ENCODE measurements around the gene NTNG1. TPM values are rescaled to one million over a fixed set of nuclear protein-coding genes. Genes with fewer than 3 reads are reported as not detected.

NTNG1 gene
- total RNA-seq, 1 experiment from 2014 or later = not detected

GRCh38 chr1:107450899-107451664 lies 310.2 kb downstream of the NTNG1 start:
- no peaks in the 10 kb centered on the region for H4K20me1 ChIP-seq (ENCODE audit: insufficient read depth, low read depth, low read length)
- no peak for DNase-seq
- H3K36me3 ChIP-seq (ENCODE audit: insufficient read depth, low read length) = no peaks in the 10 kb centered on the region
- H3K4me2 ChIP-seq (ENCODE audit: low read depth, low read length, poor library complexity, severe bottlenecking) = peak overlapping the region; percentile 13
- no peak overlapping the region for H3K27ac ChIP-seq (ENCODE audit: low read length)
- H3K9me2 ChIP-seq (replicated peaks; ENCODE audit: insufficient read depth, low read length) = no peaks in the 10 kb centered on the region
- no peaks in the 10 kb centered on the region for H3K79me2 ChIP-seq (ENCODE audit: low read length)
- H3K4me3 ChIP-seq (ENCODE audit: low read length) = no peak overlapping the region
- no peaks in the 10 kb centered on the region for H3K27me3 ChIP-seq (ENCODE audit: low read length)
- no peak overlapping the region for H3K9ac ChIP-seq (ENCODE audit: low read length)
- peaks cover 13% of the 10 kb centered on the region for H3K4me1 ChIP-seq (ENCODE audit: low read length)
- H2AFZ ChIP-seq (ENCODE audit: low read length) = no peak overlapping the region
- H3K9me3 ChIP-seq (ENCODE audit: low read length) = no peaks in the 10 kb centered on the region

GRCh38 chr1:107451715-107452114 lies 310.9 kb downstream of the NTNG1 start:
- H3K9ac ChIP-seq (ENCODE audit: low read length) = no peak overlapping the region
- peaks cover 13% of the 10 kb centered on the region for H3K4me1 ChIP-seq (ENCODE audit: low read length)
- no peaks in the 10 kb centered on the region for H3K9me2 ChIP-seq (replicated peaks; ENCODE audit: insufficient read depth, low read length)
- DNase-seq = no peak
- H3K36me3 ChIP-seq (ENCODE audit: insufficient read depth, low read length) = no peaks in the 10 kb centered on the region
- no peak overlapping the region for H3K4me2 ChIP-seq (ENCODE audit: low read depth, low read length, poor library complexity, severe bottlenecking)
- no peaks in the 10 kb centered on the region for H3K27me3 ChIP-seq (ENCODE audit: low read length)
- H4K20me1 ChIP-seq (ENCODE audit: insufficient read depth, low read depth, low read length) = no peaks in the 10 kb centered on the region
- H2AFZ ChIP-seq (ENCODE audit: low read length) = no peak overlapping the region
- H3K79me2 ChIP-seq (ENCODE audit: low read length) = no peaks in the 10 kb centered on the region
- no peaks in the 10 kb centered on the region for H3K9me3 ChIP-seq (ENCODE audit: low read length)
- H3K27ac ChIP-seq (ENCODE audit: low read length) = no peak overlapping the region
- no peak overlapping the region for H3K4me3 ChIP-seq (ENCODE audit: low read length)

GRCh38 chr1:107454791-107455190 lies 314.0 kb downstream of the NTNG1 start:
- Histone ChIP-seq H3K9ac (ENCODE audit: low read length) (no peak overlapping the region), H3K27ac (ENCODE audit: low read length) (no peak overlapping the region), H4K20me1 (ENCODE audit: insufficient read depth, low read depth, low read length) (no peaks in the 10 kb centered on the region), H3K9me3 (ENCODE audit: low read length) (no peaks in the 10 kb centered on the region), H3K4me2 (ENCODE audit: low read depth, low read length, poor library complexity, severe bottlenecking) (no peak overlapping the region), H3K9me2 (replicated peaks; ENCODE audit: insufficient read depth, low read length) (no peaks in the 10 kb centered on the region), H3K4me1 (ENCODE audit: low read length) (peaks cover 13% of the 10 kb centered on the region), H3K36me3 (ENCODE audit: insufficient read depth, low read length) (no peaks in the 10 kb centered on the region), H3K27me3 (ENCODE audit: low read length) (no peaks in the 10 kb centered on the region), H3K79me2 (ENCODE audit: low read length) (no peaks in the 10 kb centered on the region), H2AFZ (ENCODE audit: low read length) (no peak overlapping the region), H3K4me3 (ENCODE audit: low read length) (no peak overlapping the region)
- no peak for DNase-seq

GRCh38 chr1:107457989-107458388 lies 317.1 kb downstream of the NTNG1 start:
- H3K27ac ChIP-seq (ENCODE audit: low read length) = no peak overlapping the region
- no peaks in the 10 kb centered on the region for H3K4me1 ChIP-seq (ENCODE audit: low read length)
- no peaks in the 10 kb centered on the region for H3K9me2 ChIP-seq (replicated peaks; ENCODE audit: insufficient read depth, low read length)
- H2AFZ ChIP-seq (ENCODE audit: low read length) = no peak overlapping the region
- no peaks in the 10 kb centered on the region for H3K79me2 ChIP-seq (ENCODE audit: low read length)
- no peaks in the 10 kb centered on the region for H3K36me3 ChIP-seq (ENCODE audit: insufficient read depth, low read length)
- no peaks in the 10 kb centered on the region for H3K27me3 ChIP-seq (ENCODE audit: low read length)
- H3K4me2 ChIP-seq (ENCODE audit: low read depth, low read length, poor library complexity, severe bottlenecking) = no peak overlapping the region
- no peak overlapping the region for H3K9ac ChIP-seq (ENCODE audit: low read length)
- no peak for DNase-seq
- no peaks in the 10 kb centered on the region for H3K9me3 ChIP-seq (ENCODE audit: low read length)
- H3K4me3 ChIP-seq (ENCODE audit: low read length) = no peak overlapping the region
- no peaks in the 10 kb centered on the region for H4K20me1 ChIP-seq (ENCODE audit: insufficient read depth, low read depth, low read length)

- H3K4me2 ChIP-seq (ENCODE audit: low read depth, low read length, poor library complexity, severe bottlenecking) = no peak overlapping the region
- no peaks in the 10 kb centered on the region for H3K9me3 ChIP-seq (ENCODE audit: low read length)
- DNase-seq = no peak
- H3K4me3 ChIP-seq (ENCODE audit: low read length) = no peak overlapping the region
- H3K4me1 ChIP-seq (ENCODE audit: low read length) = no peaks in the 10 kb centered on the region
- no peaks in the 10 kb centered on the region for H3K79me2 ChIP-seq (ENCODE audit: low read length)
- no peak overlapping the region for H2AFZ ChIP-seq (ENCODE audit: low read length)
- no peaks in the 10 kb centered on the region for H4K20me1 ChIP-seq (ENCODE audit: insufficient read depth, low read depth, low read length)
- H3K27ac ChIP-seq (ENCODE audit: low read length) = no peak overlapping the region
- no peaks in the 10 kb centered on the region for H3K27me3 ChIP-seq (ENCODE audit: low read length)
- no peak overlapping the region for H3K9ac ChIP-seq (ENCODE audit: low read length)
- H3K9me2 ChIP-seq (replicated peaks; ENCODE audit: insufficient read depth, low read length) = no peaks in the 10 kb centered on the region
- no peaks in the 10 kb centered on the region for H3K36me3 ChIP-seq (ENCODE audit: insufficient read depth, low read length)
Observed at GRCh38 chr1:107459204-107459904, 318.5 kb downstream of the NTNG1 start.

- Histone ChIP-seq H3K27me3 (ENCODE audit: low read length) (no peaks in the 10 kb centered on the region), H2AFZ (ENCODE audit: low read length) (no peak overlapping the region), H3K9ac (ENCODE audit: low read length) (no peak overlapping the region), H3K4me2 (ENCODE audit: low read depth, low read length, poor library complexity, severe bottlenecking) (no peak overlapping the region), H3K4me3 (ENCODE audit: low read length) (no peak overlapping the region), H3K27ac (ENCODE audit: low read length) (no peak overlapping the region), H3K79me2 (ENCODE audit: low read length) (no peaks in the 10 kb centered on the region), H3K9me2 (replicated peaks; ENCODE audit: insufficient read depth, low read length) (no peaks in the 10 kb centered on the region), H4K20me1 (ENCODE audit: insufficient read depth, low read depth, low read length) (no peaks in the 10 kb centered on the region), H3K4me1 (ENCODE audit: low read length) (no peaks in the 10 kb centered on the region), H3K9me3 (ENCODE audit: low read length) (no peaks in the 10 kb centered on the region), H3K36me3 (ENCODE audit: insufficient read depth, low read length) (no peaks in the 10 kb centered on the region)
- DNase-seq = no peak
Observed at GRCh38 chr1:107460035-107460434, 319.2 kb downstream of the NTNG1 start.

- no peak for DNase-seq
- H3K4me3 ChIP-seq (ENCODE audit: low read length) = no peak overlapping the region
- H3K9me2 ChIP-seq (replicated peaks; ENCODE audit: insufficient read depth, low read length) = no peaks in the 10 kb centered on the region
- H3K27ac ChIP-seq (ENCODE audit: low read length) = no peak overlapping the region
- no peaks in the 10 kb centered on the region for H3K27me3 ChIP-seq (ENCODE audit: low read length)
- H4K20me1 ChIP-seq (ENCODE audit: insufficient read depth, low read depth, low read length) = no peaks in the 10 kb centered on the region
- H3K4me1 ChIP-seq (ENCODE audit: low read length) = no peaks in the 10 kb centered on the region
- H3K9me3 ChIP-seq (ENCODE audit: low read length) = no peaks in the 10 kb centered on the region
- no peak overlapping the region for H3K9ac ChIP-seq (ENCODE audit: low read length)
- H3K79me2 ChIP-seq (ENCODE audit: low read length) = no peaks in the 10 kb centered on the region
- no peak overlapping the region for H2AFZ ChIP-seq (ENCODE audit: low read length)
- H3K36me3 ChIP-seq (ENCODE audit: insufficient read depth, low read length) = no peaks in the 10 kb centered on the region
- H3K4me2 ChIP-seq (ENCODE audit: low read depth, low read length, poor library complexity, severe bottlenecking) = no peak overlapping the region
Observed at GRCh38 chr1:107464827-107465226, 324.0 kb downstream of the NTNG1 start.

- H3K4me2 ChIP-seq (ENCODE audit: low read depth, low read length, poor library complexity, severe bottlenecking) = no peak overlapping the region
- no peak overlapping the region for H3K4me3 ChIP-seq (ENCODE audit: low read length)
- no peaks in the 10 kb centered on the region for H4K20me1 ChIP-seq (ENCODE audit: insufficient read depth, low read depth, low read length)
- H3K9me3 ChIP-seq (ENCODE audit: low read length) = no peaks in the 10 kb centered on the region
- no peaks in the 10 kb centered on the region for H3K27me3 ChIP-seq (ENCODE audit: low read length)
- no peak overlapping the region for H3K9ac ChIP-seq (ENCODE audit: low read length)
- no peaks in the 10 kb centered on the region for H3K36me3 ChIP-seq (ENCODE audit: insufficient read depth, low read length)
- no peak overlapping the region for H2AFZ ChIP-seq (ENCODE audit: low read length)
- H3K4me1 ChIP-seq (ENCODE audit: low read length) = no peaks in the 10 kb centered on the region
- no peaks in the 10 kb centered on the region for H3K9me2 ChIP-seq (replicated peaks; ENCODE audit: insufficient read depth, low read length)
- no peak overlapping the region for H3K27ac ChIP-seq (ENCODE audit: low read length)
- no peak for DNase-seq
- H3K79me2 ChIP-seq (ENCODE audit: low read length) = no peaks in the 10 kb centered on the region
Observed at GRCh38 chr1:107467286-107467685, 326.4 kb downstream of the NTNG1 start.
